Subcutaneous abdominal adipose tissue (tissue), 5 donors: ENCODE measurements around the gene VWA5B1.
"Not testable (repeated sequence)": the region's sequence is repeated elsewhere in the genome, so short reads cannot be mapped to it uniquely, and the experiment has no call there.

ENCODE experiments used
- H3K27ac ChIP-seq: one replicate; pipeline ENCODE4 v1.7.0; 2013; ENCODE audit warnings: low read depth, mild to moderate bottlenecking, inconsistent platforms, low read length, moderate library complexity
- H3K27me3 ChIP-seq, 5 donors: one replicate each; pipeline ENCODE4 v1.7.0; 2013; ENCODE audit warnings: low read length in 5 of 5, inconsistent platforms in 1 of 5; ENCODE audit not compliant: control insufficient read depth in 5 of 5, insufficient read depth in 4 of 5
- H3K36me3 ChIP-seq, 5 donors: one replicate each; pipeline ENCODE4 v1.7.0; 2013; ENCODE audit warnings: low read length in 5 of 5; ENCODE audit not compliant: control insufficient read depth in 5 of 5, insufficient read depth in 5 of 5
- H3K4me1 ChIP-seq, 5 donors: one replicate each; pipeline ENCODE4 v1.7.0; 2013; ENCODE audit warnings: low read length in 5 of 5, mild to moderate bottlenecking in 3 of 5, moderate library complexity in 1 of 5; ENCODE audit not compliant: control insufficient read depth in 5 of 5, insufficient read depth in 5 of 5
- H3K4me3 ChIP-seq, 5 donors: one replicate each; pipeline ENCODE4 v1.7.0; 2013; ENCODE audit warnings: low read length in 5 of 5, low read depth in 1 of 5
- H3K9ac ChIP-seq, 5 donors: one replicate each; pipeline ENCODE4 v1.7.0; 2013; ENCODE audit warnings: low read length in 5 of 5, mild to moderate bottlenecking in 4 of 5, moderate library complexity in 3 of 5
- H3K9me3 ChIP-seq, 5 donors: one replicate each; pipeline ENCODE4 v1.7.0; 2013; ENCODE audit warnings: low read length in 5 of 5; ENCODE audit not compliant: control insufficient read depth in 5 of 5
- donor health status: healthy.
- donor health status: healthy.
- donor health status: healthy.
- donor health status: healthy.
- donor health status: healthy.

Gene VWA5B1

GRCh38 chr1:20262810-20263534 is 27.7 kb upstream of the VWA5B1 start:
- Histone ChIP-seq H3K9me3 (no peaks in the 10 kb centered on the region), H3K4me3 (no peak overlapping the region), H3K27ac (no peak overlapping the region), H3K9ac (no peak overlapping the region), H3K4me1 (peaks cover 2 to 35% (median 14%) of the 10 kb centered on the region in 5 donors), H3K27me3 (no peaks in the 10 kb centered on the region), H3K36me3 (no peaks in the 10 kb centered on the region)

GRCh38 chr1:20265250-20265649 is 25.4 kb upstream of the VWA5B1 start:
- Histone ChIP-seq H3K36me3 (no peaks in the 10 kb centered on the region), H3K27me3 (no peaks in the 10 kb centered on the region), H3K4me3 (peak overlapping the region in 1 of 5 donors; percentile 4), H3K9ac (no peak overlapping the region), H3K27ac (no peak overlapping the region), H3K4me1 (peaks cover 2 to 34% (median 14%) of the 10 kb centered on the region in 5 donors), H3K9me3 (peaks cover 0 to 3% (median 0%) of the 10 kb centered on the region in 5 donors)

GRCh38 chr1:20266141-20266540 is 24.5 kb upstream of the VWA5B1 start:
- Histone ChIP-seq H3K27ac (no peak overlapping the region), H3K27me3 (no peaks in the 10 kb centered on the region), H3K4me3 (no peak overlapping the region), H3K36me3 (no peaks in the 10 kb centered on the region), H3K4me1 (peaks cover 2 to 31% (median 12%) of the 10 kb centered on the region in 5 donors), H3K9me3 (peaks cover 0 to 3% (median 0%) of the 10 kb centered on the region in 5 donors), H3K9ac (no peak overlapping the region)

DNA sequence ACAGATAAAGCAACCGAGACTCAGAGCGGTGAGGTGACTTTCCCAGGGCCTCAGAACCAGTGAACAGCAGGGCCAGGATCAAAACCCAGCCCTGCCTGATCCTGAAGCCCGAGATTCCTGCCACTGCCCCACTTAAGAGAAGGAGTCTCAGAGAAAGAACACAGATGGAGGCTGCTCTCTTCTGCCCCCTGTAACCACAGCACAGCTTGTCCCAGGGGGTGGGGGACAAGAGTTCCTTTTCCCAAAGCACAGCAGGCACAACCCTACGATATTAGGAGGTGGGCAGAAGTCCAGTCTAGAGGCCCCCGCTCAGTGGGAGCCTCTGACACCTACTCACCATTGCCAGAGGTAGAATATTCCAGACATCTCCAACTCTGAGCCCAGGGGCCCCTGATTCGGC is 24.0 kb upstream of the VWA5B1 start:
- Histone ChIP-seq H3K4me1 (peaks cover 0 to 27% (median 9%) of the 10 kb centered on the region in 5 donors), H3K4me3 (no peak overlapping the region), H3K27me3 (no peaks in the 10 kb centered on the region), H3K9ac (no peak overlapping the region), H3K36me3 (no peaks in the 10 kb centered on the region), H3K27ac (no peak overlapping the region), H3K9me3 (peaks cover 0 to 3% (median 0%) of the 10 kb centered on the region in 5 donors)

DNA sequence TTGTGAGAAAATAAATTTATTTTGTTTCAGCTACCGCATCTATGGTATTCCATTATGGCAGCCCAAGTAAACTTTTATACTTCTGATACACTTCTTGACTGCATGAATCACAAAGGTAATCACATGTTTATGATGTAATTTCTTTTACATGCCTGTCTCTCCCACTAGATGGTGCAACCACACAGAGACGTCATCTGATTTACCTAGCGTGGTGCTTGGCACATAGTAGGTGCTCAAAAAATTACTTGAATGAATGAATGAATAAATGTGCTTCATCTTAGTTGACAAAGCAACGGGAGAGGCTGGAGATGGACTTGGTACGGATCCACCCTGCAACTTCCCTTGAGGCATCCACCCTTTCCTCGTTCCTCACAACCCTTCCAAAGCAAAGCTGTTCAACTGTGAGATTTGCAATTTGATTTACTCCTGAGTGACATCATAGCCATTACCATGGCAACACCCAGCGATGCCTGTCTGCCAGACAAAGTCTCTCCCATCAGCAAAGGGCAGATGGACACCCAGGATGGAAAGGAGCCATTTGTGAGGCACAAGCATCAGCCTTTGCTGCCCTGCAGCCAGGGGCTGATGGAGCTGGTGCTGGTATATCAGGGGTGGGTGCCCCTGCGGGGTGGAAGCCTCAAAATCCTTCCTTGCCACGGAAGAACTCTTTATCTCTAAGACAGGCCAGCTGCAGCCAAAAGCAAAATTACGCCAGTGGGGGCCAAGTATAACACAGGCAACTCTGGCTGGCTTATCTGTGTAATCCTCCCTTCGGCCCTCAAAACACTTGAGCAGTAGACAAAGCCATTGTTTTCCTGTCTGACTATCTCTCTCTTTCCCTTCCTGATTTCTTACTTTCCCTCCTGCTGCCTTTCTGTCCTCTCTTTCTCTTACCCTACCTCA is 18.9 kb upstream of the VWA5B1 start:
- no peak overlapping the region for H3K27ac ChIP-seq
- no peak overlapping the region for H3K9ac ChIP-seq
- peaks cover 0 to 11% (median 2%) of the 10 kb centered on the region in 5 donors for H3K27me3 ChIP-seq

GRCh38 chr1:20273716-20274115 is 17.0 kb upstream of the VWA5B1 start:
- H3K4me3 ChIP-seq, H3K9me3 ChIP-seq, H3K36me3 ChIP-seq, H3K27ac ChIP-seq, H3K9ac ChIP-seq, H3K4me1 ChIP-seq: not testable (repeated sequence)
- H3K27me3 ChIP-seq: peaks cover 0 to 11% (median 2%) of the 10 kb centered on the region in 5 donors

More for the DNA sequence above, 18.9 kb upstream of the VWA5B1 start:
- Histone ChIP-seq H3K36me3 (no peaks in the 10 kb centered on the region), H3K9me3 (peaks cover 0 to 3% (median 0%) of the 10 kb centered on the region in 5 donors), H3K4me1 (peaks cover 0 to 6% (median 0%) of the 10 kb centered on the region in 5 donors), H3K4me3 (no peak overlapping the region)

DNA sequence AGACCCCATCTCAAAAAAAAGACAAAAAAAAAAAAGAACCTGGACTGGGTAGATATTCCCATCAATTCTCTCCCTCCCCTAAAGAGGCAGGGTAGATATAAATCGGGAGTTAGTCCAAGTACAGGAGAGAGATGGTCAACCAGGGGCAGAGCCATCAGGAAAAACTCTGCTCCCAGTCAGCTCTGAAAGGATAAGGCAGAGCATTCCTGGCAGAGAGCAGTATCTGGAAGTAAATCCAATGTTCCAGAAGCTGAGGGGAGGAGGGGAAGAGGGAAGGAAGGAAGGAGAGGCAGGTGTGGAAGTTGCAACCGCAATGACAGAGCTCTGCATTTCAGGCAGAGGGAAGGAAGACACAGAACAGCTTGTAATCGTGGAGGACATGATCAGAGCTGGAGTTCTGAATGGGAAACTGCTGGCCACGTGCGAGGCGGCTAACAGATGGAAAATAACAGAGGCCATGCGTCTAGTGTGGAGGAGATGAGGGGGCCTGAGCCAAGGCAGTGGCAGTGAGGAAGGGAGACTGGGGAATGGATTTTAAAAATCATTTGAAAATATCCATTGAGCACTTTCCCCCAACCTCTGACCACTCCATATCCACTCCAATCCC is 15.3 kb upstream of the VWA5B1 start:
- no peaks in the 10 kb centered on the region for H3K9me3 ChIP-seq
- no peak overlapping the region for H3K9ac ChIP-seq
- H3K4me1 ChIP-seq: no peaks in the 10 kb centered on the region
- H3K4me3 ChIP-seq: no peak overlapping the region
- no peaks in the 10 kb centered on the region for H3K36me3 ChIP-seq
- H3K27ac ChIP-seq: no peak overlapping the region
- H3K27me3 ChIP-seq: peaks cover 0 to 11% (median 2%) of the 10 kb centered on the region in 5 donors

DNA sequence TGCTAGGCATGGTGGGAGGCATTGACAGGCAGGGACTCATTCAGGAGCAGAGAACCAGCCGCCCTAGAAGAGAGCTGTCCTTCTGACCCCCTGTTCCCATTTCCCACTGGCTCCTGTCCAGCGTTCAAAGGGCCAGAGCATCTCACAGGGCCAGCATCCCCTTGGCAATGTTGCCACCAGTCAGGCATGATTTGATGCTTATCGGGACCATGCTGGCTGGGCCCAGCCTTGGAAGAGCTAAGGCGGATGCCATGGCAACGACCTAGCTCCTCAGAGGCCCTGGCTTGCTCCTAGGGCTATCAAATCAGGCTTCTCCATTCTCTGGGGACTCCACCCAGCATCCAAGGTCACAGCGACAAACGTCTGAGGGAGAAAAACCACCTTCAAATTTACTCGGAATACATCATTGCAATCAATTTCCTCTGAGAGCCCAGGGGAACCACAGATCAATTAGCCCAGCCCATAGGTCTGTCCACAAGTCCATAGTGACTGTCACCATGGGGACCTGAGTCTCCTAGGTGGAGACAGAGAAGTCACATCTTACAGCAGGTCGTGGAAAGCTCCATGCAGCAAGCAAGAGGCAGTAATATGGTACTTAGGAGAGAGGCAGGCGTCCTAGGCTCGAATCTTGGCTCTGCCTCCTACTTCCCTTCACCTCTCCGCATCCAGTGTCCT is 14.1 kb upstream of the VWA5B1 start:
- peaks cover 0 to 11% (median 2%) of the 10 kb centered on the region in 5 donors for H3K27me3 ChIP-seq
- H3K36me3 ChIP-seq: no peaks in the 10 kb centered on the region
- H3K4me3 ChIP-seq: no peak overlapping the region
- no peak overlapping the region for H3K27ac ChIP-seq
- H3K4me1 ChIP-seq: no peaks in the 10 kb centered on the region
- no peaks in the 10 kb centered on the region for H3K9me3 ChIP-seq
- no peak overlapping the region for H3K9ac ChIP-seq

DNA sequence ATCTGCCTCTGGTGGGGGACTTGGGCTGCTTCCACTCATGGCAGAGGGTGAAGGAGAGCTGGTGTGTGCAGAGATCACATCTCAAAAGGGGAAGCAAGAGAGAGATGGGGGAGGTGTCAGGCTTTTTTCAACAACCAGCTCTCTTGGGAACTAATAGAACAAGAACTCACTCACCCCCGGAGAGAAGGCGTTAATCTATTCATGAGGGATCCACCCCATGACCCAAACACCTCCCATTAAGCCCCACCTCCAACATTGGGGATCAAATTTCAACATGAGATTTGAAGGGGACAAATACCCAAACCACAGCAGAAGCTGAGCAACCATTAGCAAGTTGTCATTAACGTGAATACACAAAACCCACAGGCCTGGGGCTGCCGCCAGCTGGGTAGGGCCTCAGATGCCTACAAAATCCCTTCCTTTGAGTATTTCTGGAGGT is 12.0 kb upstream of the VWA5B1 start:
- Histone ChIP-seq H3K9ac (no peak overlapping the region), H3K4me3 (no peak overlapping the region), H3K9me3 (no peaks in the 10 kb centered on the region), H3K27me3 (peaks cover 0 to 11% (median 2%) of the 10 kb centered on the region in 5 donors), H3K4me1 (no peaks in the 10 kb centered on the region), H3K36me3 (no peaks in the 10 kb centered on the region), H3K27ac (no peak overlapping the region)
